Measurements from ENCODE around the gene BLM.

BLM gene

DNA sequence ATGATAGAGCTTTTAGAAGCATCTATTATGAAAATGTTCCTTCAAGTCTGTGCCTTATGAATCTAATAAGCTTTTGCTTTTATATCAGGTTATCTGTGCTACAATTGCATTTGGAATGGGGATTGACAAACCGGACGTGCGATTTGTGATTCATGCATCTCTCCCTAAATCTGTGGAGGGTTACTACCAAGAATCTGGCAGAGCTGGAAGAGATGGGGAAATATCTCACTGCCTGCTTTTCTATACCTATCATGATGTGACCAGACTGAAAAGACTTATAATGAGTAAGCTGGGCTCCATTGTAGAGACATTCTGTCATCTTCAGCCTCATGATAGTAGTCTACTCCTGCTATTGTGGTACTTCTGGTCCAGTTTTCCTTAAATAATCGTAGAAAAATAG lies 73.4 kb downstream of the BLM start:
- Histone ChIP-seq H3K36me3 (replicated peaks) (no peaks in the 10 kb centered on the region), H3K4me3 (ENCODE audit: low read depth, low read length) (no peak overlapping the region), H3K27me3 (replicated peaks) (no peaks in the 10 kb centered on the region), H3K27ac (no peak overlapping the region)
- TF ChIP-seq, protein P1, sequence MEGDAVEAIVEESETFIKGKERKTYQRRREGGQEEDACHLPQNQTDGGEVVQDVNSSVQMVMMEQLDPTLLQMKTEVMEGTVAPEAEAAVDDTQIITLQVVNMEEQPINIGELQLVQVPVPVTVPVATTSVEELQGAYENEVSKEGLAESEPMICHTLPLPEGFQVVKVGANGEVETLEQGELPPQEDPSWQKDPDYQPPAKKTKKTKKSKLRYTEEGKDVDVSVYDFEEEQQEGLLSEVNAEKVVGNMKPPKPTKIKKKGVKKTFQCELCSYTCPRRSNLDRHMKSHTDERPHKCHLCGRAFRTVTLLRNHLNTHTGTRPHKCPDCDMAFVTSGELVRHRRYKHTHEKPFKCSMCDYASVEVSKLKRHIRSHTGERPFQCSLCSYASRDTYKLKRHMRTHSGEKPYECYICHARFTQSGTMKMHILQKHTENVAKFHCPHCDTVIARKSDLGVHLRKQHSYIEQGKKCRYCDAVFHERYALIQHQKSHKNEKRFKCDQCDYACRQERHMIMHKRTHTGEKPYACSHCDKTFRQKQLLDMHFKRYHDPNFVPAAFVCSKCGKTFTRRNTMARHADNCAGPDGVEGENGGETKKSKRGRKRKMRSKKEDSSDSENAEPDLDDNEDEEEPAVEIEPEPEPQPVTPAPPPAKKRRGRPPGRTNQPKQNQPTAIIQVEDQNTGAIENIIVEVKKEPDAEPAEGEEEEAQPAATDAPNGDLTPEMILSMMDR (IDR thresholded peaks at IDR 0.05; ENCODE audit: low read depth, low read length, missing control alignments) = no peak
- no peak for DNase-seq
- in situ Hi-C loops (cut with HindIII; ENCODE audit: low pct_ligation_motif_present, low sequenced_read_pairs) = no loop called here

GRCh38 chr15:90794538-90794937 lies 77.4 kb downstream of the BLM start:
- no peaks in the 10 kb centered on the region for H3K36me3 ChIP-seq (replicated peaks)
- no peak overlapping the region for H3K4me3 ChIP-seq (ENCODE audit: low read depth, low read length)
- in situ Hi-C loops (cut with HindIII; ENCODE audit: low pct_ligation_motif_present, low sequenced_read_pairs) = no loop called here
- TF ChIP-seq, protein P1 (IDR thresholded peaks at IDR 0.05; ENCODE audit: low read depth, low read length, missing control alignments) = no peak
- no peaks in the 10 kb centered on the region for H3K27me3 ChIP-seq (replicated peaks)
- H3K27ac ChIP-seq = no peak overlapping the region
- no peak for DNase-seq

- TF ChIP-seq, protein P1 (IDR thresholded peaks at IDR 0.05; ENCODE audit: low read depth, low read length, missing control alignments) = no peak
- Histone ChIP-seq H3K27me3 (replicated peaks) (no peaks in the 10 kb centered on the region), H3K36me3 (replicated peaks) (no peaks in the 10 kb centered on the region), H3K4me3 (ENCODE audit: low read depth, low read length) (no peak overlapping the region), H3K27ac (no peak overlapping the region)
- no peak for DNase-seq
- in situ Hi-C loops (cut with HindIII; ENCODE audit: low pct_ligation_motif_present, low sequenced_read_pairs) = no loop called here
These were observed 82.6 kb downstream of the BLM start for GRCh38 chr15:90799639-90800170.

DNA sequence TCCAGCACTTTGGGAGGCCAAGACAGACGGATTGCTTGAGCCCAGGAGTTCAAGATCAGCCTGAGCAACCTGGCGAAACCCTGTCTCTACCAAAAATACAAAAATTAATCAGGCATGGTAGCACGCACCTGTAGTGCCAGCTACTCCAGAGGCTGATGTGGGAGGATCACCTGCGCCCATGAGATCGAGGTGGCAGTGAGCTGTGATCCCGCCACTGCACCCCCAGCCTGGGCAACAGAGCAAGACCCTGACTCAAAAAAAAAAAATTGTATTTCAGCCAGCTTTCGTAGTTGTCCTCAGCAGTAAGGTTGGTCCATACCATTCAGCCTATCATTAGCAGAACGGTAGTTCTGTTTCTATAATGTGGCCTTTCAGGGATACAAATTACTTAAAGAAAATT lies 84.7 kb downstream of the BLM start:
- TF ChIP-seq, protein P1 (IDR thresholded peaks at IDR 0.05; ENCODE audit: low read depth, low read length, missing control alignments) = no peak
- in situ Hi-C loops (cut with HindIII; ENCODE audit: low pct_ligation_motif_present, low sequenced_read_pairs) = no loop called here
- no peak for DNase-seq
- Histone ChIP-seq H3K27ac (no peak overlapping the region), H3K4me3 (ENCODE audit: low read depth, low read length) (no peak overlapping the region), H3K36me3 (replicated peaks) (no peaks in the 10 kb centered on the region), H3K27me3 (replicated peaks) (no peaks in the 10 kb centered on the region)

DNA sequence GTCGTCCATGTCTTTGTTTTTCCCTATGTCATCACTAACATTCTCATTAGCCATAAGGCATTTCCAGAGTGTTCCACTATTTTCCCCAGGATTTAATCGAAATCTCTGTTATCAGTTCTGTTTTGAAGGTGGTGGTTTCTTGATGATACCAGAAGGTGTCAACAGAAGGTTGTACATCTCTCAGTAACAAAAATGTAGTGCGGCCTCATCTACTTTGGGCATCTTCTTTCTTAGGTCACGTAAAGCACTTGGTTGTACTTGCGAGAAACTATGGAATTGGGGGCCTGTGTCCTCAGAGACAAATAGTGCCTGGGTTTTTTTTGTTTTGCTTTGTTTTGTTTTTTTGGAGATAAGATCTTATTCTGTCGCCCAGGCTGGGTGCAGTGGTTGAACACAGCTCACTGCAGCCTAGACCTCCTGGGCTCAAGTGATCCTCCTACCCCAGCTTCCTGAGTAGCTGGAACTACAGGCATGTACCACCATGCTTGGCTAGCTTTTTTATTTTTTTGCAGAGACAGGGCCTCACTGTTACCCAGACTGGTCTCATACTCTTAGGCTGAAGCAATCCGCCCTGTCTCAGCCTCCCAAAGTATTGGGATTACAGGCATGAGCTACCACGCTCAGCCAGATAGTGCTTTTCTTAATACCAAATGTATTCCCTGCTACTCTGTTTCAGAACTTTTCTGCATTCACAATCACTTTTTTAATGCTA lies 90.1 kb downstream of the BLM start:
- Histone ChIP-seq H3K27me3 (replicated peaks) (no peaks in the 10 kb centered on the region), H3K4me3 (ENCODE audit: low read depth, low read length) (no peak overlapping the region), H3K27ac (no peak overlapping the region), H3K36me3 (replicated peaks) (no peaks in the 10 kb centered on the region)
- in situ Hi-C loops (cut with HindIII; ENCODE audit: low pct_ligation_motif_present, low sequenced_read_pairs) = no loop called here
- no peak for DNase-seq
- TF ChIP-seq, protein P1 (IDR thresholded peaks at IDR 0.05; ENCODE audit: low read depth, low read length, missing control alignments) = no peak

- DNase-seq = no peak
- Histone ChIP-seq H3K4me3 (ENCODE audit: low read depth, low read length) (no peak overlapping the region), H3K36me3 (replicated peaks) (no peaks in the 10 kb centered on the region), H3K27me3 (replicated peaks) (no peaks in the 10 kb centered on the region), H3K27ac (no peak overlapping the region)
- TF ChIP-seq, protein P1 (IDR thresholded peaks at IDR 0.05; ENCODE audit: low read depth, low read length, missing control alignments) = no peak
- in situ Hi-C loops (cut with HindIII; ENCODE audit: low pct_ligation_motif_present, low sequenced_read_pairs) = no loop called here
These were observed 90.6 kb downstream of the BLM start for GRCh38 chr15:90807786-90808086.

All from brain microvascular endothelial cell (primary cell).